ENCODE results near the gene CNTN6.

- TF ChIP-seq POLR2AphosphoS5 (IDR thresholded peaks at IDR 0.05; ENCODE audit: low read depth, low read length): no peak
- no peak for TF ChIP-seq CTCF (IDR thresholded peaks at IDR 0.05 in 2 of 3, conservative IDR thresholded peaks at IDR 0.05 in 1 of 3; ENCODE audit: borderline replicate concordance in 1 of 3, insufficient read depth in 1 of 3, low read depth in 2 of 3, low read length in 2 of 3)
- TF ChIP-seq EZH2 (IDR thresholded peaks at IDR 0.05): no peak
- no peak for TF ChIP-seq ZFX (IDR thresholded peaks at IDR 0.05)
- TF ChIP-seq JUND (IDR thresholded peaks at IDR 0.05): no peak
- no peak for TF ChIP-seq POLR2A (IDR thresholded peaks at IDR 0.05; ENCODE audit: borderline replicate concordance, extremely low read depth, insufficient read depth, insufficient read length)
- no peak for TF ChIP-seq REST (IDR thresholded peaks at IDR 0.05; ENCODE audit: low read depth)
- no peak for TF ChIP-seq EZH2phosphoT487 (IDR thresholded peaks at IDR 0.05; ENCODE audit: borderline replicate concordance)
- TF ChIP-seq ATF3 (IDR thresholded peaks at IDR 0.05): no peak
- TF ChIP-seq MAX (IDR thresholded peaks at IDR 0.05): no peak
- no peak for TF ChIP-seq YY1 (IDR thresholded peaks at IDR 0.05; ENCODE audit: extremely low read depth, insufficient replicate concordance, low read depth, low read length)
- TF ChIP-seq SRF (IDR thresholded peaks at IDR 0.05; ENCODE audit: low read depth): no peak
Measured at GRCh38 chr3:1135194-1135593, 42.4 kb downstream of the CNTN6 start.

Measured in HCT116 (cell line).